GM19468 (cell line): Measurements from ENCODE around the gene NUP160.
"Not testable (repeated sequence)": the region's sequence is repeated elsewhere in the genome, so short reads cannot be mapped to it uniquely, and the experiment has no call there.

Source experiments
- ATAC-seq: cut with Tn5 transposase; IDR thresholded peaks from one replicate; pipeline ENCODE4 v1.9.1; 2021; ENCODE audit warnings: mild to moderate bottlenecking, moderate library complexity, moderate number of reproducible peaks; ENCODE audit not compliant: unreplicated experiment; ENCODE audit errors: extremely low read depth

Gene NUP160

DNA sequence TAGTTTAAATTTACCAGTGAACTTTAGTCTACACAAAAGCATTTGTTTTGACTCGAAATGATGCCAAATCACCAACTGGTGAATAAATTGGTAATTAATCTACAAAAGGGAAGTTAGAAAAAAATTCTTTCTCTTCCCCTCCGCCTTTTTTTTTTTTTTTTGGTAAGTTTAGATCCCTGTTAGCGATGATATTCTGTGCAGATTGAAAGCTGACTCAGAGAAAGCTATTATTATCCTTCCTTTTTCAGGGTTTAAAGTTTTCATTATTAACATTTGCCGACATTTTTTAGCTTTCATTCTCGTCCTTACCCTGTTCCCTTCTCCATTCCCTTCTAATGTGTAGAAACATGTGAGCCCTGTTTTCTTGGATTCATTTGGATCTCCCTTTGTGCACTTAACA lies 16.8 kb upstream of the NUP160 start:
- no peak for ATAC-seq

DNA sequence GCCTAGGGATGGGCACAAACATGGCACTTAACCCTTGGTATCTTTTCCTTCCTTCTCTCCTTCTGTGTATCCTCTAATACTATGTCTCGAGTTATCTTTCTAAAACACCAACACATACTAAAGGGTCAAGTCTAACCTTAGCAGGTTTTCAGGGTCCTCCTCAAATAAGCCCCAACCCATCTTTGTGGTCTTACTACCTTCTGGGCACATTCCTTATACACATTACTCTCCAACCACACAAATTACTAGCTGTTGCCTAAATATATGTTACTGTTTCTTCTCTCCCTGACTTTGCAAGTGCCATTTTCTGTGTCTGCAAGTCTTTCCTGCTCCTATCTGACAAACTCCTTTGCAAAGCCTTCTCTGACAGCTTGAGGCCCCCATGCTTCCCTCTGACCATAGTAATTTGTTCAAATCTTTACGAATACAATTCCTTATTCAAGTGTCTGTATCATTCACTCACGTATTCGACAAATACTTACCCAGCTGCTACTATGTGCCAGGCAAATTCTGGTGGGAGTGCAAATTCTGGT lies 15.8 kb upstream of the NUP160 start:
- no peak for ATAC-seq

DNA sequence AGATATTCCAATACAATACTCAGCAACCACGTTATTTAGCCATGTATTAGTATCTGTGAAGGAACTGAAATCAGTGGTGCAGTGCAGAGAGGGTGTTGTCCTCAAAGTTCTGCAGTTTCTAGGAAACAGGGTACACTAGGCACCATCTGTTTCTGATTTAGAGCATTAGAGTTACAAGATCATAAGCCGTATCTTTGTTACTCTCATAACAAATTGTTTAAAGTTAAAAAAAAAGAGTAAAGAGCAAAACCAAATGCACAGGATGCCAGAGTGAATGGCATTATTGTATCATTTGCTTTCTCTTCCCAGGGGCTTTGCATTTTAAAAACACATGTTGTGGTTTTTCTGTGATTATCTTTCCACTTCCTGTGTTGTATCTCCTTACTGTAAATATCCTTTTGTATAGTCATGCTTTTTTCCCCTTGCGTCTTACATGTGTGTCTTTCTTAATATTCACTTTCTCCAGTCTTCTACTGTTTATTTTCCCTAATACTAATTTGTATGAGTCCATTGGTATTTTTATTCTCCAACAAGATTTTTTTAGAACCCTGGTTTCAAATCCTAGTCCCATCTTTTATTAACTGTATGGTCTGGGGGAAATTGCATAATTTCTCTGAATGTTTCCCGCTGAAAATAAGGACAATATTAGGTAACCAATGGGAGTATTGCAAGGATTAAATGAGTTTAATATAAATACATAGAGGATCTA lies 15.2 kb upstream of the NUP160 start:
- ATAC-seq, result peak; percentile 62

DNA sequence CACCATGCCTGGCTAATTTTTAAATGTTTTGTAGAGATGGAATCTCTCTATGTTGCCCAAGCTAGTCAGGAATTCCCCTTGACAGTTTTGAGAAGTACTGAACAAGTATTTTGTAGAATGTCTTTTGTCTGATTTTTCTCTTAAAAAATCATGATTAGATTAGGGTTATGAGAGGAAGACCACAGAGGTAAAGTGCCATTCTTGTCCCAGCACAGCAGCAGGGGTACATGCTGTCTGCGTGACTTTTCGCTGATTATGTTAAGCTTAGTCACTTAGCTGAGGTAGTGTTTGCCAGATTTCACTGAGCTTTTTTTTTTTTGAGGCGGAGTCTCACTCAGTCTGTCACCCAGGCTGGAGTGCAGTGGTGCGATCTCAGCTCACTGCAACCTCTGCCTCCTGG lies 13.6 kb upstream of the NUP160 start:
- ATAC-seq, result no peak

DNA sequence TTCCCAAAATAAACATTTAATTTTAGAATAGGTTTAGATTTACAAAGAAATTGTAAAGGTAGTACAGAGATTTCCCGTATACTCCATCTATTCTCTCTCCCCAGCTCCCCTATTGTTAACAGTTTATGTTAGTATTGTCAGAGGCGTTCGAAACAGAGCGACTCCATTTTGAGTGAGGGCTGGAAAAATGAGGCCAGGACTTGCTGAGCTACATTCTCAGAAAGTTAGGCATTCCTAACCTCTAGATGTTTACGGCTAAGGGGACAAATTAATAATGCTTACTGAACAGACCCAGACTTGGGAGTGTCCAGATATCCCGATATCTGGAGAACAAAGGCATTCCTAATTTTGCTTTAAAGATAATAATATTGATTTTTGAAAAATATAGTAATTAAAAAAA lies 12.4 kb upstream of the NUP160 start:
- no peak for ATAC-seq

DNA sequence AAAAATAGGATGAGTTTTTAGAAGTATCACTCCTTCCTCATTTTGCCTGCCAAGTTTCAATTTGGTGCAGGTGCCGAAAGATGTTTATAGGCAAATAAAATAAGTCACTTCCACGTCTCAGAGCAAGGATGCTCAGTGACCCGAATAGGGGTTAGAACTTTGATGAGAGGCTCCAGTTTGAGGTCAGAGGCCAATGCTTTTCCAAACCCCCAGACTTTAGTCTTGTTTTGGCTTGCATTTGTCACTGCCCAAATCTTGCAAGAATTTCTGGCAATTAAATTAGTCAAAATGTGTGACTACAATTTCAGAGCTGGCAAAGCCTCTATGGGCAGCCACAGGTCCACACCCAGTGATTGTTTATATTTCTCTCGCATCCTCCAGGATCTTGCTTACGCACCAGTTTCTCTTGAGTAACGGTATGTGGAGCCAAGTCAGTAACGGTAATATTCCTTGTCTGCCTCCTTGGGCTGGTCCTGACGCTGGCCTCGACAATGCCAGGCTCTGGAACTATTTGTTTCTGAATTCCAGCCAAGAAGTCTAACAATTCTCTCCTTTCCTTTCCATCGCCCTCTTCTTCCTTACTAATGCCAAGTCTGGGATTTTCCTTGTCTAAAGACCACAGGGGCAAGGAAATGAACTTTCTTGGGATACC lies 9.9 kb upstream of the NUP160 start:
- peak; percentile 14 for ATAC-seq

DNA sequence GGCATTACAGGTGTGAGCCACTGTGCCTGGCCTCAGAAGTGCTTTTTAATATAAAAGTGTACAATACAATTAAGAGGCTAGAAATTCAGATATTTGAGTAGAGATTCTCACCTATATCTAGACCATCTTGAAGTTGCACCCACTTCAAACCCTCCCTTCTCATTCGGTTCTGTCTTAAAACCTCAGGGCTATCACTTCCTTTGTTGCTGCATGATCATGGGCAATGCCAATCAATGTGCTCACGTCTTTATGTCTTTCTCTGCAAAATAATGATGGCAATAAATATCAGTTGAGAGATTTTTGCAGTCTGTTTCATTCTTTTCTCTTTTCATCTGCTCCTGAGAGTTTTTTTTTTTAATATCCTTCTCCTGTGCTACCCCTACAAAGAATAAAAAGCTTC lies 9.3 kb upstream of the NUP160 start:
- no peak for ATAC-seq

DNA sequence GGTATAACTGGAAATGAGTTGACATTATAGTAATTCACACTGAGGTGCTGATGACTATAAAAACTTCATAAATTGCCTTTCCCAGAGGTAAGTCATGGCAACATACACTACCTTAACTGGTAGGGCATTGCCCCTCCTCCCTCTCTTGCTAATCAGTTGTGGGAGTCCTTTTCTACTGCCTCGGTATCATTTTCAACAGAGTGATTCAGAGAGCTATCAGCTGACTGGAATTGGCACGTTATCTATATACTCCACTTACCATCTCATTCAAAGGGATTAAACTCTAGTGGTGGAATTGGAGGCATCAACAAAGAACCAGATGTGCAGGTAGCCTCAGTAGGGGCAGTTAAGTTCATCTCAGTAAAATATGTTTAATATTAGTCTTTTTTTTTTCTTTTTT lies 8.0 kb upstream of the NUP160 start:
- no peak for ATAC-seq

DNA sequence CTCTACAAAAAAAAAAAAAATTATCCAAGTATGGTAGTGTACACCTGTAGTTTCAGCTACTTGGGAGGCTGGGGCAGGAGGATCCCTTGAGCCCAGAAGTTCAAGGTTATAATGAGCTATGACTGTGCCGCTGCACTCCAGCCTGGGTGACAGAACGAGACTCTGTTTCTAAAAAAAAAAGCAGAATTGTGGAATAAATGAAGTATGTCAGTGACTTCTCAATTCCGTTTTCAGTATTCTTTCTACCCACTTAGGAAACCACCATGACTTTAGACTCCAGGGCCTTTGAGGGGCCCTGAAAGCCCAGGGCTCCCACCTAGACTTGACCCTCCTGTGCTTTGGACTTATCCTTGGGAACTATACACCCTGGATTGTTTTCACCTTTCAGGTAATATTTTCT lies 6.5 kb upstream of the NUP160 start:
- peak; percentile 25 for ATAC-seq

DNA sequence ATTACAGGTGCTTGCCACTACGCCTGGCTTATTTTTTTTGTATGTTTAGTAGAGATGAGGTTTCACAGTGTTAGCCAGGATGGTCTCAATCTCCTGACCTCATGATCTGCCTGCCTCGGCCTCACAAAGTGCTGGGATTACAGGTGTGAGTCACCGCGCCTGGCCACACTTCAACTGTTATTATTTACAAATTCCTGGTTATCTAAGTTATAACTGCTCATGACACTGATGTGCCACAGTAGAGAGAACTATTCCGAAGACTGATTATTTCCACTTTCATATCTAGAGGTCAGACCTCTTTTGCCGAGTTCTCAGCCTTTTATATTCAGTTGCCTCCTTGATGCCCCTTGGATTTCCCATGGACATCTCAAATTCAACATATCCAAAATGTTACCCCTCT lies 3.9 kb upstream of the NUP160 start:
- no peak for ATAC-seq

DNA sequence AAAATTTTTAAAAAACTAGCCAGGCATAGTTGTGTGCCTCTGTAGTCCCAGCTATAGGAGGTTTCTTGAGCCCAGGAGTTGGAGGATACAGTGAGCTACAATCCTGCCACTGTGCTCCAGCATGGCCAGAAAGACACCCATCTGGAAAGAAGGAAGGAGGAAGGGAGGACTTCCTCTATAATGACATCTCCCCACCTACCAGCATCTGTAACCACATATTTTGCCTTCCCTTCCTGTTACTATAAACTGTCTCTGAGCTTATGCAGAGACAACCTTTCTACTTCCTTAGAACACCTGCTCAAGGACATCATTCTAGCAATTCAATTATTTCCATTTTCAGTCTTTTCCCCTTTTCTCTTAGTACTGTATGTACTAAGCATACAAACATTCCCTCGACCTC lies 2.2 kb upstream of the NUP160 start:
- ATAC-seq, result peak; percentile 30

DNA sequence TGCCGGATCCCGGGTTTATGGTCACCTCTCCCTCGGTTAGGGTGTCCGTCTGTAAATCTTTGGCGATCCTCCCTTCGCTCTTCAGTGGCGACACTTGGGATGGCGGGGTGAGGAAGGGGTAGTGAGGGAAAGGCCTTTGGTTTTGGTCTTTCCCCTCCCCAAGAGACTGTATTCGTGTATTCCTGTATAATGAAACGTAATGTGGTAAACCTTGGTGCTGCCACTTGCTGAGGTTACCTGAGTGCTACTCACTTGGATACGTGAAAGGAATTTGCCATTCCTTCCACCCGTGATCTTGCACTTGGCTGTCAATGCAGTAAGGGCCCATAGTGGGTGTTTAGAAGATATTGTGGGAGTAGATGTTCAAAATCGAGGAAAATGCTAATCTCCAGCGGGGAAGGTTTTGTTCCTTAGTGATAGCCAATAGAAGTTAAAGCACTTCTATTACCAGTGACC lies 578 bp upstream of the NUP160 start:
- no peak for ATAC-seq

DNA sequence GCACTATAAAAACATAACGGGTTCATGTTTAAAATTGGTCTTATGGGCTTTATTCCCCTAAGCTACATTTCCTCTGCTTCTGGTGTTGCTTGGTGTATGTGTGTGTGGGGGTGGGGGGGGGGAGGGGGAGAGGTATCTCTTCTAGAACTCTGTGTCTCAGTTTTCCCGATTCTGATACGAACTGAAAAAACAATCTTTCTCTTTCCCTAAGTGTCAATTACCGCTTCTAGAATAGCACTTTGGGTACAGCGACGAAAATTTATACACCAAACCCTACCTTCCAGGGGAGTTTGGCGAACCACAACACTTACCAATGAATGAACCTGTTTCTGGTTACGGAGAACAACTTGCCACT lies 636 bp downstream of the NUP160 start:
- no peak for ATAC-seq

DNA sequence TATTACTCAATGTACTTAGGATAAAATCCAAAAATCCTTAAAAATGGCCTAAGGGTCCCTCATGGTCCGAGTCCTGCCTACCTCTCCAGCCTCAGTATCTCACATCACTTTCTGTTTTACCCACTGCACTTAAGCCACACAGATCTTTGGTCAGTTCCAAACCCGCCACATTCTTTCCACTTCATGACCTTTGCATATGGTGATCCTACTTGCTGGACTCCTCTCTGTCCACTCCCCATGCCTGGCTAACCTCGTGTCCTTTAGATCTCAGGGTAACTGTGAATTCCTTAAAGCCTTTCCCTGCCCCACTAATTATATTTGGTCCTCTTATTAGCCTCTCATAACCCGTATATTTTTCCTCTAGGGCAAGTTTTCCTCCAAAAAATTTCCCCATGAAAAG lies 1.2 kb downstream of the NUP160 start:
- ATAC-seq, result no peak

DNA sequence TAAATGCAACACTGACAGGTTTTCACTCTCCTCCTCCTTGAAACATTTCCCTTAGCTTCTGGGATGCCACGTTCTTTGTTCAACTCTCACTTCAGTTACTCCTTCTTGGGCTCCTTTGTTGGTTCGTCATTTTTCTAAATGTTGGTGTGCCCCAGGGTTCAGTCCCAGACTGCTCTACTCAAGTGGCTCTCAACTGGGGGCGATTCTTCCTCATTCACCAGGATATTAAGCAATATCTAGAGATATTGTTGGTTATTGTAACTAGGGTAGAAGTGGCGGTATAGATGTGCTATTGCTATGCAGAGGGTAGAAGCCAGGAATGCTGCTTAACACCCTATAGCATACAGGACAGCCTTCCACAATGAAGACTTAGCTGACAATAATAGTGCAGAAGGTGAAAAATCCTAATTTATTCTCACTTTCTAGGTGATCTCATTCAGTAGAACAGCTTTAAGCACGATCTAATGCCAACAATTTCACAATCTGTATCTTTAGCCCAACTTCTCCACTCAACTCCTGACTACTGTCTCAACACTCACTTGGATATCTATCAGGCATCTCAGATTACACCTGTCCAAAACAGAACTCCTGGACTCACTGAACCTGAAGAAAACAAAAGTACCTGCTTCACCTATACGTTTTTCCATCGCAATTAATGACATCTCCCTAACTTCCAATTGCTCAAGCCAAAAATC lies 4.6 kb downstream of the NUP160 start:
- ATAC-seq, result no peak

DNA sequence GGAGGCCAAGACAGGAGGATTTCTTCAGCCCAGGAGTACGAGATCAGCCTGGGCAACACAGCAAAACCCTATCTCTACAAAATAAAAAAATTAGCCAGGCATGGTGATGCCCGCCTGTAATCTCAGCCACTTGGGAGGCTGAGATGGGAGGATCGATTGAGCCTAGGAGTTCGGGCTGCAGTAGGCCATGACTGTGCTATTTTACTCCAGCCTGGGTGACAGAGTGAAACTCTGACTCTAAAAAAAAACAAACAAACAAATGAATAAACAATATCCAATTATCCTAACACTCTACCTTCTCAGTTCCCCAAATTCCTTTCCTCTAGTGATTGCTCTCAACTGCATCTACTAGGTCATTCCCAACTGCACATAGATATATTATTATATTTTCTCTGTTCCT lies 5.4 kb downstream of the NUP160 start:
- ATAC-seq, result no peak

DNA sequence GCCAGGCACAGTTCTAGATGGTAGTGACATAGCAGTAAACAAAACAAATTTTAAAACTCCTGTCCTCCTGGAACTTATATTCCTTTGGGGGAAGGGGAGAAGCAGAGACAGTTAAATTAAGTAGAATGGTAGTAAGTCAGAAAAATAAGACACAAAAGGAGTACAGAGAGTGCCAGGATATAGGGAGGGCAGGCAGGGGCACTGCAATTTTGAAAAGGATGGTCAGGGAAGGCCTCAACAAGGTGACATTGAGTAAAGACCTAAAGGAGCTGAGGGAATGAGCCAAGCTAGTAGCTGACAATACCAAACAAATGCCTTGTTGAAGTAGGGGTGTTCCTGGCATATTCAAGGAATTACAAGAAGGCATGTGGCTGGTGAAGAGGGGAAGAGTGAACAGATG lies 10.2 kb downstream of the NUP160 start:
- ATAC-seq, result no peak

DNA sequence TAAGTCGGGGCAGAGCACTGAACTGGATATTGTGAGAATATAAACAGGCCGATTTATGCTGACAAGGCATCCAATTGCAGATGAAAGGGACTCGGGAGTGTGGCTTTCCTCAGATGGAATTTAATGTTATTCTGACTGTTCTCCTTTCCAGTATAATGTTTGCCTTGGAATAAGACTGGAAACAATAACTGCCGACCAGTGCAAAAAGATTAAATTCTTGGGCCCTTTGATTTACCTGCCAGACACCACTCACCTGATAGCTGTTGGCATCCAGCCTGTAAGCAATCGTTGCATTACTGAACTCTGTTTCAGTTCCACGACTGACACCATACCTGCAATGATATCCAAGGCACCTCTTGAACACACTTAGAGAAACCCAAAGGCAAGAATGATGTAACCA lies 10.9 kb downstream of the NUP160 start:
- ATAC-seq, result no peak

DNA sequence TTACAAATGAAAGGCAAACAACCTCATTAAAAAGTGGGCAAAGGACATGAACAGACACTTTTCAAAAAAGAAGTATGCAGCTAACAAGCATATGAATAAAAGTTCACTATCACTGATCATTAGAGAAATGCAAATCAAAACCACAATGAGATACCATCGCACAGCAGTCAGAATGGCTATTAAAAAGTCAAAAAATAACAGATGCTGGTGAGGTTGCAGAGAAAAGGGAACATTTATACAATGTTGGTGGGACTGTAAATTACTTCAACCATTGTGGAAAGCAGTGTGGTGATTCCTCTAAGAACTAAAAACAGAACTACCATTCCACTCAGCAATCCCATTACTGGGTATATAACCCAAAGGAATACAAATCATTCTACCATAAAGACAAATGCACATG lies 18.1 kb downstream of the NUP160 start:
- not testable (repeated sequence) for ATAC-seq

DNA sequence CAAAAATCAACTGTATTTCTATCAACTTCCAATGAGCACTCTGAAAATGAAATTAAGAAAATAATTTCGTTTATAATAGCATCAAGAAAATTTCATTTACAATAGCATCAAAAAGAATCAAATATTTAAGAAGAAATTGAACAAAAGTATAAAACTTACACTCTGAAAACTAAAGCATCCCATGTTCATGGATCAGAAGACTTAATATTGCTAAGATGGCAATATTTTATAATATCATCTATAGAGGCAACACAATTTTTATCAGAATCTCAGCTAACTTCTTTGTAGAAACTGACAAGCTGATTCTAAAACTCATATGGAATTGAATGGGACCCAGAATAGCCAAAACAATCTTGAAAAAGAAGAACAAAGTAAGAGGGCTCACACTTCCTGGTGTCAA lies 19.9 kb downstream of the NUP160 start:
- ATAC-seq, result no peak

DNA sequence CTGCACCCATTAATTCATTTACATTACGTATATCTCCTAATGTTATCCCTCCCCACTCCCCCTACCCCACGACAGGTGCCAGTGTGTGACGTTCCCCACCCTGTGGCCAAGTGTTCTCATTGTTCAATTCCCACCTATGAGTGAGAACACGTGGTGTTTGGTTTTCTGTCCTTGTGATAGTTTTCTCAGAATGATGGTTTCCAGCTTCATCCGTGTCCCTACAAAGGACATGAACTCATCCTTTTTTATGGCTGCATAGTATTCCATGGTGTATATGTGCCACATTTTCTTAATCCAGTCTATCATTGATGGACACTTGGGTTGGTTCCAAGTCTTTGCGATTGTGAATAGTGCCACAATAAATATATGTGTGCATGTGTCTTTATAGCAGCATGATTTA lies 25.5 kb downstream of the NUP160 start:
- ATAC-seq, result not testable (repeated sequence)
